ENCODE data around the gene MAP2K6.

MAP2K6 gene

DNA sequence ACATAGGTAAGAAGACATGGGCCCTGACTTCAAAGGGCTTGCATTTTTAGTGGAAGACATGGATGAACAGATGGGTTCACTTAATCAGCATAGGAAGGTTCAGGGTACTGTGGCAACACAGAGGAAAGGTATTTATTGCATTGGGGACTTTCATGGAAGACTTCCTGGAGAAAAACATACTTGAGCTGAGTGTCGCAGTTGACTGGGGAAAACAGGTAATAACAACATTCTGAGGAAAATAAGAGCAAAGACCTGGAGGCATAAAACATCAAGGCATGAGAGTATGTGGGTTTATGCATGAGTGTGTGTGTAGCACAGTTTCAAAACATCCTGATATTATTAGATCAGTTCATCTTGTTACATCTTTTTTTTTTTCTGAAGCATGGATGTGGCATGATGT lies 82.7 kb downstream of the MAP2K6 start:
- no peak for DNase-seq

DNA sequence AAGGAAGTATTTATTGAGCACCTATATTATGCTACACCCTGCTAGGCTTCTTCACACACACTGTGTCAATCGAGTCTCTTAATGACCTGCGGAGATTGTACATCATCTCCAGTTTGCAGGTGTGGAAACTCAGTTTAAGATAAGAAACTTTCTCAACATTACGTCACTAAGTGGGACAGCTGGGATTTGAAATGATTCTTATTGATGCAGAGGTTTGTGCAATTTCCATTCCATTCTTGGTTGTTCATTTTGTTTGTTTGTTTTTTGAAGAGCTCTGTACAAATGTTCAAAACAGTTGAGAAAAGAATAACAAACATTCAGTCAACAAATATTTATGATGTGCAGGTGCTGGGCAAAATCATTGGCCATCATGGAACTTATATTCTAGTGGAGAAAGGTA lies 84.8 kb downstream of the MAP2K6 start:
- no peak for DNase-seq

DNA sequence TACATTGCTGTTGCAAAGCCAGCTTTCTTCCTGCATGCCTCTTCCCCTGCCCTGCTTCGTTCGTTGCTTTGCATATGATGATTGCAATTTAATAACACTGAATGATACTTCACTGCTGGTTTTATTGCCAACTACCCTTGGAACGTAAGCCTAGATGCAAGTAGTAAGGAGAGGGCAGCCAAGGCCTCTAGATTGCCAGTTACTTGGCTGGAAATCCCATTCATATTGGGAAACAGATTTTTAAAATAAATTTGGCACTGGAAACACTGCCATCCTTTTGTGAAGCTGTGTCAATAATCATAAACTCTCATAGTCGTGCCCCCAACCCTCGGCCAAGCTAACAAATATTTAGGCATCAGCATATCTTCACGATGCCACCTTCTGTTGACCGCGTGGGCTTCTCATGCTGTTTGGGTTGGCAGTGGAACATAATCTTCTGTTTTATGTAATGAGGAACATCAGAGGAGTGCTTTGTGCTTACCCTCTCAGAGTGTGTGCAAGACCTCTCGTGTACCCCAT lies 86.5 kb downstream of the MAP2K6 start:
- DNase-seq = no peak

DNA sequence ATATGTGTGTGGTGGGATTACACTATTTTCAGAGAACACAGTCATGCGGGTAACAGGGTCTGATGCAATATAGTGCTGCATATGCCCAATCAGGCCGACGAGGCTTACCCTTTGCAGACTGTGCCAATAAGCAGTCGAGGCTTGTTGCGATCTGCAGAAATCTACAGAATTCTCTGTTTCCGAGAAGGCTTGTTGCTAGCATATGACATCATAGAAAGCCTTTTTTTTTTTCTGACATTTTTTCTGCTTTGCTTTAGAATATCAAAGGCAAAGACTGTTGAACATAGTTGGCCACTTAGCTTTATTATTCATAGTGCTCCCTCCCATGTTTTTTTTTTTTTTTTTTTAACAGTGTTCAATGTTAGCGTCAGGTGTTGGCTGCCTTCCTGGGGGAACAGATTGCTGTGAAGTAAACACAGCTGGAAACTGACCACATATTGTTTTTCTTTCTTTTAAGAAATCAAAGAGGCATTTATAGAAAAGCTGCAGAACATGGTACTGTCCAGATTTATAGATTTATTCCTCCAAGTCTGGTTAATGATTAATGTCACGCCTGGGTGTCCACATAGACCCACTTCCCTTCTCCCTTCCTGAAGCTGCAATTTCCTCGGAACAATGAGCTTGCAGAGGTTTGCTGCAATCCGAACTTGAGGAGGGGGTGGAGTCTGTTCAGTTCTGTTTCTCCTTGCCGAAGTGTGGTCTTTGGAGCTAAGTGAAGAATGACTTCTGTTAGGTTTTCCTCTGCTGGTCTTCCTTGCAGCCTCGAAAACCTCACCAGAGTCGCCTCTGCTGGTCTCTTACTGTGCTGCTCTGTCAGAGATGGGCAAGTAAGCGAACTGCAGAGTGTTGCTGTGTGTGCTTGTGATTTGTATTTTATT lies 87.3 kb downstream of the MAP2K6 start:
- no peak for DNase-seq

DNA sequence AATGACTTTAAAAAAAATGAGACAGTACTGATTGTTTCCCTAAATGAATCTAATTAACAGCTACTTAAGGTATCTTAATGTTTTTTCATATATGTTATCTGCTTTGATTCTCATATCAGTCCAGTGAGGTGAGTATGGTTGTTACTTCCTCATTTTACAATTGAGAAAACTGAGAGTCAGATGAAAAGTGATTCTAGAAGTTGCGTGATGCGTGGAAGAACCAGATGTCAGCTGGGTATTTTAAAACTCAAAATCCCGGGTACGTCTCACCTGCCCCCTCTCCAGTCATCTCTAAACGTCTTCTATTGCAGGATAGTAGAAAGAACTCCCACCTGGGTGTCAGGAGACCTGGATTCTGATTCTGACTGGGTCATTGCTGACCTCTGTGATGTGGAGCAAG lies 89.2 kb downstream of the MAP2K6 start:
- no peak for DNase-seq

- DNase-seq = no peak
Measured at GRCh38 chr17:69505740-69506139, 91.2 kb downstream of the MAP2K6 start.

- DNase-seq = no peak
Measured at GRCh38 chr17:69506489-69506888, 92.0 kb downstream of the MAP2K6 start.

- DNase-seq = no peak
Measured at GRCh38 chr17:69508814-69509213, 94.3 kb downstream of the MAP2K6 start.

DNA sequence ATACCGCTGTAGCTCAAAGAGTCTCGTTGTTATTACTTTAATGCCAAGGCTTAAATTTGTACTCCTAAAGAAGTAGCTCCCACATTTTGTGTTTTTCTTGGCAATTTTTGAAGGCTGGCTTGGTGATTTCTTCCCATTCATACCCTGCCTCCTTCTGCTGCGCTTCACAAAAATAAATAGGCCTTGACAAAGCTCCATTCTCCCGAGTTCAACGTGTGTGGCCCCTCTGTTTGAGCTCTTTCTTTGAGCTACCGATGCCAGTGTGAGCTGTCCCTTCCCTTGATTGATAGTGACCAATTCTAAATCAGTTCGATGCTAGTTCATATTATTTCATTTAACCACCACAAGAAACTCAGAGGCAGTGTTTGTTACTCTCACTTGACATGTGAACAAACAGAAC lies 96.8 kb downstream of the MAP2K6 start:
- DNase-seq = no peak

GRCh38 chr17:69512946-69513345 lies 98.4 kb downstream of the MAP2K6 start:
- no peak for DNase-seq

DNA sequence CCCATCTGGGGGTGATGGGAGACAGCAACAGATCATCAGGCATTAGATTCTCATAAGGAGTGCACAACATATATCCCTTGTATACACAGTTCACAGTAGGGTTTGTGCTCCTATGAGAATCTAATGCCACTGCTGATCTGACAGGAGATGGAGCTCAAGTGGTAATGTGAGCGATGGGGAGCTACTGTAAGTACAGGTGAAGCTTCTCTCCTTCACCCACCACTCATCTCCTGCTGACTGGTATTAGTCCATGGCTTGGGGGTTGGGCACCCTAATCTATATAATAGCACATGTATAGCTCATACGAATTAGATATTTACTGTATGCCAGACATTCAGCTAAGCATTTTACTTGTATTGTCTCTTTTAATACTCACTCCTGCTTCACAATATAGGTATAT lies 101.7 kb downstream of the MAP2K6 start:
- no peak for DNase-seq

DNA sequence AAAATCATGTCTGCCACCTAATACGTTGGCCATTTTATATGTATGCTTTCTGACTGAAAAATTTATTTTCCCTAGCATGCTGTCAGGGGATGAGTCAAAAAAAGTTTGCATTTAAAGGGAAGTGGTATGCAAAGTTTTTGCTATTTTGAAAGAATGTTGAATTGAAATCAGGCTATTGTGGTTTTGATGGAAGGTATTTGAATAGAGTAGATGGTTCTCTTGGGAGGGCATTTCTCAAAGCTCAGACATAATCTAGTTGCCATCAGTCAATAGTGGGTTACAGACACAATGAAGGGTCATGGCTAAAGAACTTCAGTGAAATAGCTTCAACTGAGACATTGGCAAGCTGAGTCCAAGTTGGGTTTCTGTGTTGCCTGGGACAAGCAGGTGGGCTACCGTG lies 102.4 kb downstream of the MAP2K6 start:
- no peak for DNase-seq

GRCh38 chr17:69518951-69519350 lies 104.5 kb downstream of the MAP2K6 start:
- no peak for DNase-seq

- peak; percentile 33 for DNase-seq
Measured at GRCh38 chr17:69523244-69523861, 108.9 kb downstream of the MAP2K6 start.

- no peak for DNase-seq
Measured at GRCh38 chr17:69524854-69525253, 110.4 kb downstream of the MAP2K6 start.

DNA sequence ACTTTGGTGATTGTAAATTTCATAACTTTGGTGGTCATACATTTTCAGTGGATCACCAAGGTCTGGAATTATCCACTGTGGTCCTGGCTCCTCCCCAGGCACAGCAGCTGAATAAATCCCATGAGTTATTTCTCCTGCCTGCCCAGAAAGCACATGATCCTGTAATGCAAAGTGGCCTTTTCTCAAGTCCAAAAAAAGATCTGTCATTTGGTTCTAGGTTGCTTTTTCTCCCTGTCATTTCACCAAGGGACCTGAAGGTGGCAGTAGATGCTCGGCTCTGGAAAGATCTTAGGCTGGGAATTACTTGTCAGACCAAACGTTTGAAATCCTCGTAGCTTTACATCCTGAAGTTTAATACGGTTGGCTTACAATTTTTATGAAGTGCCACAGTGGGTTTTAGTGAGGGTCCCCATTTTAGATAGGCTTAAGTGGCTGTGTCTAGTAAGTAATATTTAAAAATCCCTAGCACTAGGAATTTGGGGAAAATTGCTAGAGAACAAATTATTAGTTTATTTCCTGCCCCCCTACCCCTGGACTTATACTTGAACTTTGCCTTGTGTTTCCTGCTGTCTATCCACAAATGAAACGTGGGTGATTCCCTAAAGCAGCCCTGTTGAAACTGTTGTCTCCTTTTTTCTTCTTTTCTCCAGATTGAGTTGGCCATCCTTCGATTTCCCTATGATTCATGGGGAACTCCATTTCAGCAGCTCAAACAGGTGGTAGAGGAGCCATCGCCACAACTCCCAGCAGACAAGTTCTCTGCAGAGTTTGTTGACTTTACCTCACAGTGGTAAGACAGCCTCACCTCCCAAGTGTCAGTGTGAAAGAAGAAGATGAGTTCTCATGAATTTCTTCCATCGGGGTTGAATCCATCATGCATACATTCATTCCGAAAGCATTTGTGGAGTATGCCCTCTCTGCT lies 111.7 kb downstream of the MAP2K6 start:
- no peak for DNase-seq

DNA sequence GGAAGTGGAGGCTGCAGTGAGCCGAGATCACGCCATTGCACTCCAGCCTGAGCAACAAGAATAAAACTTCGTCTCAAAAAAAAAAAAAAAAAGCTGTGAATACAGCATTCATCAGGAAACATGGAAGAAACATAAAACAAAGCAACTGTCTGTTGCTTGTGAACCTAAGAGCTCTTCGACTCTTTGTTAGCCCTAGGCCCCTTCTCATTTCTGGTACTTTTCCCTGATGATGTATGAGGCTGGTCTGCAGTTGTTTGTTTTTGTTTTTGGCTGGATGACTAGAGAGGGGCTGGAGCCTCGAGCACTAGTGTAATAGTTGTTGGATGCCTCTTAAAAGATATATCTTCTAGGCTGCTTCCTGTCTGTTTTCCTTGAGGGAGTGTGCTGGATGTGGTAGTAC lies 113.5 kb downstream of the MAP2K6 start:
- no peak for DNase-seq

GRCh38 chr17:69533481-69534234 lies 119.2 kb downstream of the MAP2K6 start:
- DNase-seq = no peak

DNA sequence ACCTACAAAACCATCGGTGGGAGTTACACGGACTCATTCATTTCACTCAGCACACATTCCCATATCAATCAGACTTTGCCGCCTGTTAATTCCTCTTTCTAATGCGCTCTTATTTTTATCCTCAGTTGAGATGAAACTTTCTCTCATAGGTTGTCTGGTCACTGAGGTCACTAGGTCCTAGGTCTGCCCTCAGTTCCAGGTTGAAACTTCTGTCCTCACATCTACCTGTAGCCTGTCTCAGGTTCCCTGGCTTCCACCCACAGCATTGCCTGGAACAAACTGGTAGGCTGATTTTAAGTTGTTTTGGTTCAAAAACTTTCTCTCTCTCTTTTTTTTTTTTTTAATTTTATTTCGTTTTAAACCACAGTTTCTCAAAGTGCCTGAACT lies 119.7 kb downstream of the MAP2K6 start:
- DNase-seq = no peak

DNA sequence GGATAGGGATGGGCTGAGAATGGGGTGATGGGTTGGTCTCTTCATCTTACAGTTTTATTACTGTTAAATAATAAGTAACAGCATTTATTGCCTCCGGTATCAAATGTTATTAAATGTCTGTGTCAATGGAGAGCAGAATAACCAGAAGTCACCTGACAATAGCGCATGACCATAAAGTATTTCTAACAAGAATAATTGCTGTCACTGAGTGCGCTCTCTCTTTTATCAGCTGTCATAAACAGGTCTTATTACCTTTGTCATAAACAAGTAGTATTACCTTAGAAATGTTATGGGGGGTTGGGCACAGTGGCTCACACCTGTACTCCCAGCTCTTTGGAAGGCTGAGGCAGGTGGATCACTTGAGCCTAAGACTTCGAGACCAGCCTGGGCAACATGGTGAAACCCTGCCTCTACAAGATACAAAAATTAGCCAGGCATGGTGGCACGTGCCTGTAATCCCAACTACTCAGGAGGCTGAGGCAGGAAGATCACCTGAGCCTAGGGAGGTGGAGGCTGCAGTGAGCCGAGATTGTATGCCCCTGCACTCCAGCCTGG lies 120.6 kb downstream of the MAP2K6 start:
- DNase-seq = no peak

GRCh38 chr17:69538795-69539194 lies 124.3 kb downstream of the MAP2K6 start:
- DNase-seq = no peak

- no peak for DNase-seq
Measured at GRCh38 chr17:69539274-69539673, 124.8 kb downstream of the MAP2K6 start.
